Measurements from ENCODE around the gene CDV3.

Gene CDV3

DNA sequence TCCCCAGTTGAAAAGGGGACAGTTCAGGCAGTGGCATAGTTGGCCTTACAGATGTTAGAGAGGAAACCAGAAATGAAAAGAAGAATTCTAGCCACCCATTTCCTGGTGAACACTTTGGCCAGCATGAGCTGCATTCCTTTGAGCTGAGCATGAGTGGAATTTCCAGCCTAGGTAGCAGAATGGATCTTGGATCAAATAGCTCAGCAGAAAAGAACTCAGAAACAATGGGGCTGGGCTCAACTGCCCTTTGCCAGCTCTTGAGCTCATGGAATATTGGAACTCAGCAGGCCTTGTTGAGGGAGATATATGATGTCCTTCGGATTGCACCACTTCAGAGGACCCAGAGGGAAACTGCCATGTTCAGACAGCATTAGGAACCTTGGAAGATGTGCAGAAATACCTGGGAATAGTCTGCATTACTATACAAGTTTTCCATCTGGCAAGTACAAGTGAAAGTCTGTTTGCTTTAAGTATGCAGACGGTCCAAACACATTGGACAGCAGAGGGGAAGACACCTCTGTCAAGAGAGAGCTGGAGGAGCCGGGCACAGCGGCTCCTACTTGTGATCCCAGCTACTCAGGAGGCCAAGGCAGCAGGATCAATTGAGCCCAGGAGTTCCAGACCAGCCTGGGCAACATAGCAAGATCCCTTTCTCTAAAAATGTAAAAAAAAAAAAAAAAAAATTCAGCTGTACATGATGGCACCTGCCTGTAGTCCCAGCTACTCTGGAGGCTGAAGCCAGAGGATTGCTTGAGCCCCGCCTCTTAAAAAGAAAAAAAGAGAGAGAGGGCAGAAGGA lies 3.1 kb upstream of the CDV3 start:
- FAIRE-seq, result peak; percentile 84

DNA sequence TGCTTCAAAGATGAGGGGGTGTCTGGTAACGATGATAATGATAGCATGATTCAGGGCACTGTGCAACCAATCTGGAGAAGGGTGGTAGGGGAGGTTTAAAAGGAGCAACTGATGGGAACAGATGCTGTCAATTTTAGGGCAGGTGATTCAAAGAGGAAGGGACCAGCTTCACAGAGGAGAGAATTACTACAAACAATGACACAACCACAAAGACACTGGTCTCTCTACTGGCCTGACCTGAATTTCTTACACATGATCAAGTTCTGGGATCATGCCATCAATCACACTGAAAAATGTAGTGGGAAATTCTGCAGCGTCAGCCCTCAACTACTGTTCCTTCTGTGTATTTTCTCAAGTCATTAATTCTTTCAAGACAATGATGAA lies 2.6 kb upstream of the CDV3 start:
- FAIRE-seq, result no peak

DNA sequence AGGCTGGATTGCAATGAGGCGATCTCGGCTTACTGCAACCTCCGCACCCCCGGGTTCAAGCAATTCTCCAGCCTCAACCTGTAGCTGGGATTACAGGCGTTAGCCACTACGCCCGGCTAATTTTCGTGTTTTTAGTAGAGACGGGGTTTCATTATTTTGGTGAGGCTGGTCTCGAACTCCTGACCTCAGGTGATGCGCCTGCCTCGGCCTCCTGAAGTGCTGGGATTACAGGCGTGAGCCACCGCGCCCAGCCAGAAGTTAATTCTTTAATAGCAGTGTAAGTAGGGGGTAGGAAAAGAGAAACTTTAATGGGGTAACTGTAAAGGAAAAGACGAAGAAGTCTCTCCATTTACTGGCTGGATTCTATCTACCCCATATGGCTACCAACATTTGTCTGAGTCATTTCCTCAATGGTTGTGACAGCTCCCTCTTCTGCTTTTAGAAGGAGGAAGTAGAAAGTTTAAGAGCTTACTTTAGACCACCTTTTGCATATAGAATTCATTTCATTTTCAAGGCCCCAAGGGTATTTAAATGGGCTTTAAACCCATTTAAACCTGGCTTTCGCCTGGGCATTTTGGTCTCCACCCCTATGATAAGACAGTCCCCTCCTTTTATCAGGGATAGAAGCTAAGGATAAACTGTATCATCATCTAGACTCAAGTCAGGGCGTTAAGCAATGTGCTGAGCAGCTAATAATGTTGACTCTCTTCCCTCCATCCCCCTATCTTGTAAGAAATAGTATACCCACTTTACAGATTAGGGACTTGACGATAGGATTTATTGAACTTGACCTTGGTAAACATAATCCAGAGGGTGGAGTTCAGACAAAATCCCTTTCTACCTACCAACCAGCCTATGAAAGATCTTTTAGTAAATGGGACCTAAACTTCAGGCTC lies 1.1 kb upstream of the CDV3 start:
- FAIRE-seq, result no peak

DNA sequence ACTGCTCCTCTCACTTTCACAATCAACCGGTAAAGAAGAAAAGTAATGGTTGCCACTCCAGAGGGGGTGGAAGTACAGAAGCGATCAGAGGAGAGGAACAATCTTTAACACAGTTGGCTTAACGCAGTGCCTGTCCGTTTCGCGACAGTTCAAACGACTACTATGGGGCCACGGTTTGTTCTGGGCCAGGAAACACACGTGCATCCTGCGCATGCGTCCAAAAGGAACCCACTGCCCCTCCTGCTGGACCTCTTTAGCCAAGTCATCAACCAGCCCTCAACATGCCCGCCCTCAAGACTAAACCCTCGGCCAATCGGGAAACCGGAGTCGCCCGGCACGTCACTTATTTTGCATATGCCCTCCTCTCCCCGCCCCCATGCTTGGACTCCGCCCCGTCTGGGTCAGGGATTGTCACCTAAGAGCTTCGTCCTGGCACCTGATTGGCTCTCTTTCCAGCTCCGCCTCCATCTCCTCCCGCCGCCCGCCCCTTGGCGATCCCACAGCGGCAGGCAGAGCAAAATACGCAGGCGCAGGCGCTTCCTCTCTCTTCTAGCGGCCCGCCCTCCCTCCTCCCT lies 345 bp upstream of the CDV3 start:
- peak; percentile 99 for FAIRE-seq

DNA sequence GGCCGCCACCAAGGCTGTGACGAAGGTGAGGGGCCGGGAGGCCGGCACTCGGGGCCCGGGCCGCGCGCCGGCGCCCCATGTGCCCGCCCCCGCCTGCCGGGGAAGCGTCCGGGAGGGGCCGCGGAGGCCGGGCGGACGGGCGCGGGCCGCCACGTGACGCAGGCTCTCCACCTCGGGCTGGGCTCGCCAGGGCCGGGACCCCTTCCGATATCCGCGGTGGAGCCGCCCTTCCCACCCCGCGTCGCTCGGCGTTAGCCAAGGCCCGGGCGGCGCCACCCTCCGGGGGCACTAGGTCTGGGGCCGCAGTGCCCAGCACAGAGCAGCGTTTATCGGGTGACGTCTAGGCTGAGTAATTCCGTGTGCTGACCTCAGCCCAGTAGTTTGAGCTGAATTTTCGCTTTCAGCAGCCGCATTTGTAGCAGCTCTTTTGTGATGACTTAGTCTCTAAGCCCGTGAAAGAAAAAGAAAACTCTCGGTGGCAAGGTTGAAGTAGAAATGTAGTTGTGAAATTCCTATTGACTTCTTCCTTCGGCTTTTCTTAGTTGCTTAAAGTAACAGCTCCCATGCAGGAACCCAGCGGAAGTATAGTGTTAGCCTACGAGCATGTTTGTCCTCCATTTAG lies 885 bp downstream of the CDV3 start:
- no peak for FAIRE-seq

DNA sequence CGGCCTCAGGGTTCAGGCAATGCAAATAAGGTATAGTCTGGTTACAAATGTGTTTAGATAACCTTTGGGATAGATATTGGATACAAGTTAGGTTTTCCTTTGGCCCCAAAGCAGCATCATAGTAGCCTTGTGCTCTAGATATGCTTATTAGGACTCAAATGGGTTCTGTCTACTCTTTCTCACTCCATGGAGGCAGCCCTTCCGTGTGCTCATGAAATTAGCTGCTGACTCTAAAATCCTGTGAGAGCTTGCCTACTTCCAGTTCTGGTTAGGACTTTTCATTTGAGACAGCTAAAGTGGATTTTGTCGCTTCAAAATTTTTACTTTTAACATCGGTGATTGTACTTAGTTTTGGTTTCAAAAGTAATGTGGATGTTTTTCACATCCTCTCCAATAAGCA lies 1.6 kb downstream of the CDV3 start:
- FAIRE-seq, result no peak

DNA sequence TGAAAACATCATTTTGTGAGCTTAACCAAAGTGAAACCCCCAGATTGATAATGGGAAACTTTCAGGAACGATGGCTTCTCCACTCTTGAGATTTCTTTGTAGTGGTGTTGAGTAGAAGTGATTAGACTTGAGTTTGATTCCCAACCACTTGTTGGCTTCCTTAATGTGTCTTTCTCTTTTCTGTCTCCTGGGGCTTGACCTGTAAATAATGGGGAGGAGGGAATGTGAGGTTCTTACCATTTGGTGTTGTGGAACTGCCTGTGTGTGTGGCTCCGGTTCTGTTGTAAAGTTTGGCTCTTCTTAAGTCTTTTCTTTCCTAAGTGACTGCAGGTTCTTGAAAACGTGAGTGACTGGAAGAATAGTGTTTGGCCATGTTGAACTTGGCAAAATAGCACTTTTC lies 2.7 kb downstream of the CDV3 start:
- FAIRE-seq, result no peak

DNA sequence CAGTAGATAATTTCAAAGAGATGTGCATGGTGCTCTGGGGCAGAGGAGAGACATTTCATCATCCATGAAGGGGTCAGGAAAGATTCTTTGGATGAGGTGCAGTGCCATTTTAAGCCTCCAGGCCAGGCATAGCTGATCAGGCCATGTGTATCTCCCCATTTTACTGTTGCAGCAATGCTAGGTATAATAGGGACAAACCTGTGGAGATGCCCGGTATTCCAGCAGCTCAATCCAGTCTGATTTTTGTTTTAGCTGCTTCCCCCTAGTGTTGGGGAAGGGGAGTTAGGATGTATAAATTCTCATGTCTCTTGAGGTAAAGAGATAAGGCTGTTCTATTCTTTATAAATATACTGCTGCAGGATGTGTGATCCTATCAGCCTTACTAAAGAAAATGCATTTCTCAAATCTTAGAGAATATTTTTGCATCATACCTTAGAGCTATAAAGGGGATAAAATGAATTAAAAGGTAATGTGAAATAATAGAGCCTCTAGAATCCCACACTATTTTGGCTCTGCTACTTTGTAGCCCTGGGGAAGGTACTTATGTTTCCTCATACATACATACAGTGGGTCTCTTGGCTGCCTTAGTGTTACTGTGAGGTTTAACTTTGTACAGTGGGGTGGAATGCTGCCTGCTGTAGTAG lies 5.2 kb downstream of the CDV3 start:
- FAIRE-seq, result peak; percentile 75

DNA sequence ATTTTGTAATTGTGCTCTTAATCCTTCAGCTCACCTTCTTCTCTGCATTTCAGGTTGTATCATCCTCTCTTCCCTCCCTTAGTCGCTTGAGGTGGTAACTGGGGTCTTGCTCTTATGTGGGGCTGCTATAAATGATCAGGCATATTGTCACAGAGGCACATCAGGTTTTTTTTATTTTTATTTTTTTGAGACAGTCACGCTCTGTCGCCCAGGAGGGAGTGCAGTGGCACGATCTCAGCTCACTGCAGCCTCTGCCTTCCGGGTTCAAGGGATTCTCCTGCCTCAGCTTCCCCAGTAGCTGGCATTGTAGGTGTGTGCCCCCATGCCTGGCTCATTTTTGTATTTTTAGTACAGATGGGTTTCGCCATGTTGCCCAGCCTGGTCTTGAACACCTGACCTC lies 9.9 kb downstream of the CDV3 start:
- no peak for FAIRE-seq

DNA sequence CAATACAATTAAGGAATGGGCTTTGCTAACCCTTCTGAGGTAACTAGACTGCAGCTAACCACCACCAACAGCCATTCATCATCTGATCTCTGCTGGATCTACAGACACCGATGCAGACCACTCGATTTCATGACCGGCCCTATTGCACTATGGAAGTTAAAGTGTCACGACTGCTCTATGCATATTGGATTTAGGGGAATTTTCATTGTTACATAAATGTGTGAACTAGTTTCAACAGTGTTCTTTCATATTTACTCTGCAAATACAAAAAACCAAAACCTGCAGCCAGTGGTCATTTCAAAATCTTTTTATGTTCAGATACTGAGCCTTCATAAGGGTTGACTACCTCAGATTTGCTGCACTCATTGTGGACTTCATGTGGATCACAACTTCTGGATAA lies 14.5 kb downstream of the CDV3 start:
- FAIRE-seq, result no peak

DNA sequence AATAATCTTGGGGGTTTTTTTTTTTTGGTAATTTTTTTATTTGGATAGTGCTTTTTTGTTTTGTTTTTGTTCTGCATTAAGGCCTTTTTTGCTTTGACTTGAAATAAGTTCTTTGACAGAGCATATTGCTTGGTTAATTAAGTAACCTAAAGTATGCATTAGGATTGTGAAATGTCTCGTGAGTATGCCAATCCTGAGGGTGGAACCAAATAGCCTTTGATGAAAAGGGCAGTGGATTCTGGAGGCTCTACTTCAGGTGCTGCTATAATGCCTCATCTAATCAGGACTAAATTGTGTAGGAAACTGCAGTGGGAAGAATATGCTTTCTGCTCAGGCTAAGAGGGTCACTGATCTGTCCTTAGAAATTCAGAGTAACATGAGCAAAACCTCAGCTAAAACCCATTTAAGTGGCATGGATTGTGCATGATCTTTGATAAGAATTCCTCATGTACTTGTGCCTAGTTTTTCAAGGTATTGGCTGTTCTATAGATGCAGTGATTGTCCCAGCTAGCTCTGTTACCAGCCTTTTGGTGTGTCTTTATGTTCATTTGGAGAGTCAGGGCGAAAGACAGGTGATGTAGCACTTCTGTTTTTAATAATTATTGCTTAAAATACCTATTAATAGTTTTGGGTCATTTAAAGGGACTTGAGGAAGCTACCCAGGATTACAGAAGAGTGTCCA lies 15.4 kb downstream of the CDV3 start:
- FAIRE-seq, result no peak

DNA sequence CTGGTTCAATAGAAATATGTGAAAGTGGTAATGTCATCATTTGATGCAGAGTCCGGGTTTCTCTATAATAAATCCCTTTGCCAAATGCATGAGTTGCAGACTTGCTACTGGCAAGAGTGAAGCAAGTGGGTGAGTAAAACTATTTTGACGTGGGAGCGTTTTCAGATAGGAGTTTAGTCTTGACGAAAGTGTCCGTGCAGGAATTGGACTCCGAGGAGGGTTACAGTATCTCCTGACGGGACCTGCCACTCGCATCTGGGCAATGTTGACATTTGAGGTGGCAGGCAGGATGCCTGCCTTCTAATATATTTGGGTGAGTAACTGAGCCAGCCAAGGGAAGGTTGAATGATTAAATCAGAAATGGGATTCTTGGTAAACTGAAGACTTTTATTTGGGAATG lies 16.0 kb downstream of the CDV3 start:
- no peak for FAIRE-seq

DNA sequence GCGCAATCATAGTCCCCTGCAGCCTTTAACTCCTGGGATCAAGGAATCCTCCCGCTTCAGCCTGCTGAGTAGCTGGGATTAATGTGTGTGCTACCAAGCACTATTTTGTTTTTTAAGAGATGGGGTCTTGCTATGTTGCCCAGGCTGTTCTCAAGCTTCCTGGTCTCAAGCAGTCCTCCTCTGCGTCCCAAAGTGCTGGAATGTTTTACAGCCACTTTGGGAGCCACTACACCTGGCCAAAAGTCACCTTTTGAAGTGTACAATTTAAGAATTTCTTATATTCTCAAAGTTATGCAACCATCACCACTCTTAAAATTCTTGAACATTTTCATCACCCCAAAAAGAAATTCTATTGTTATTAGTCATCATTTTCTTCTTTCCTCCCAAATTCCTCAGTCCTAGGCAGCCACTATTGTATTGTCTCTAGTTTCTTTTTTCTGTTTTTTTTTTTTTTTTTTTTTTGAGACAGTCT lies 17.8 kb downstream of the CDV3 start:
- FAIRE-seq, result peak; percentile 97

DNA sequence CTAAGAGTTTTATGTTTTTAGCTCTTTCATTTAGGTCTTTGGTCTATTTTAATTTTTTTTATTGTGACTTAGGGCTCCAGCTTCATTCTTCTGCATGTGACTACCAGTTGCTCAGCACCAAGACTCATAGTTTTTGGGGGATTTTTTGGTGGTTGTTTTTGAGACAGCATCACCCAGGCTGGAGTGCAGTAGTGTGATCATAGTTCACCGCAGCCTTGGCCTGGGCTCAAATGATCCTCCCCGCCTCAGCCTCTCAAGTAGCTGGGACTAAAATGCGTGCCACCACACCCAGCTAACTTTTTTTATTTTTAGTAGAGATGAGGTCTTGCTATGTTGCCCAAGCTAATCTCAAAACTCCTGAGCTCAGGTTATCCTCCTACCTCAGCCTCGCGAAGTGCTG lies 19.4 kb downstream of the CDV3 start:
- no peak for FAIRE-seq

DNA sequence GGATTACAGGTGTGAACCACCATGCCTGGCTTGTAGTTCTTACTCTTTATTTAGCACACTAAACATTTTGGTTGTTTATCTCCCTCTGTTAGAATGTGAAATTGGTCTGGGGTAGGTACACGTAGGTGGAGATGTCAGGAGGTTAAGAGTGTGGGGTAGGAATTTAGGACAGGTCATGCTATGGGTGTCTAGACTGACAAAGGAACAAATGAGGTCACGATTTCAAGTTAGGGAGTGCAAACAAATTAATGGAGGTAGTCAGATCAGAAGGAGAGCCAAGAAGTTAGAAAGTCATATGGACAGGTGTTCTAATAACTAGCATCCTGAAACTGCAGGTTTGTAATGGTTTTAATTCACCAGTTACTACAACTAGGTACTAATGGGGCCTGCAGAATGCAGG lies 19.8 kb downstream of the CDV3 start:
- FAIRE-seq, result no peak

DNA sequence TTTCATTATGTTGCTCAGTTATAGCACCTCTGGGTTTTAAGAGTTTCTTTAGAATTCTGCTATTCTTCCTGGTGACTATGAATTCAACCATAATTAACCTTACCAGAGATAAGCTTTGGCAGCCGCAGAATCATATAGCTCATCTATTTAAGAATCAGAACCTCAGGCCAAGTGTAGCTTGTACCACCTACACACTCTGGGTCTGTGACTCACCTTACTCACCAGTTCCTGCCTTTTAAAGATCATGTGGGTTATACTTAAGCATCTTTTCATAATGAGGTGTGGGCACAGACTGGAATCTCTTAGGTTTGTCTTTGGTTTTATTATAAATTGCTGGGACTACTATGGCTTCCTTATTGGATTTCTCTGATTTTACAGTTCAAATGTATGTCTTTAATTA lies 21.9 kb downstream of the CDV3 start:
- peak; percentile 54 for FAIRE-seq

DNA sequence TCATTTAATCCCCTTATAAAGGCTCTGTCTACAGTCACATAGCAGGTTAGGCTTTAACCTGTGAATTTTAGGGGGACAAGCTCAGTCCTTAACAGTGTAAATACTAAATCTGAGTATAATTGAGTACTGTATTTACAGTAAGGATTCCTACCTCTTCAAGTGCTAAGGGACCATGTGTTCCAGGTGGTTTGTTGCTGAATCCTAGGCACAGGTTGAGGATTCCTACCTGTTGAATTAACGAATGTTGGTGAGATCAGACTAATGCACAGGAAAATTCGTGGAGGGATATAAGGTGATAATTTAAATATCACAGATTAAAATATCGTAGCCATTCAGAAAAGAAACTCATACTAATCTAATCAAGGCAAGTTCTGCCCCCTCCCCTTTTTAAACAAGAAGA lies 24.9 kb downstream of the CDV3 start:
- FAIRE-seq, result no peak

DNA sequence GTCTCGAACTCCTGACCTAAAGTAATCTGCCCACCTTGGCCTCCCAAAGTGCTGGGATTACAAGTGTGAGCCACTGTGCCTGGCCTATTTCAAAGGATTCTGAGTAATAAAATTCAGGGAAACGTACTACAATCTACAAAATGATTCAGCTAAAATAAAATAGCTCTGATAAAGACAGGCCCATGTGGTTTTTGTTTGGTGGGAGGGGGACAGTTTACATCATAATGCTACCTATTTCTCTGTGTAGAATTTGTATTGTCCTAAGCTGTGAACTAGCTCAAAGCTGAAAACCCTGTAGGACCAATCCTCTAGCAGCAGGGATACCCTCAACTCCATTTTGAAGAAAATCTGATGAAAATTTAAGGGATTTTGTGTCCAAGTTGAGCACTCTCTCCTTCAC lies 25.8 kb downstream of the CDV3 start:
- no peak for FAIRE-seq

DNA sequence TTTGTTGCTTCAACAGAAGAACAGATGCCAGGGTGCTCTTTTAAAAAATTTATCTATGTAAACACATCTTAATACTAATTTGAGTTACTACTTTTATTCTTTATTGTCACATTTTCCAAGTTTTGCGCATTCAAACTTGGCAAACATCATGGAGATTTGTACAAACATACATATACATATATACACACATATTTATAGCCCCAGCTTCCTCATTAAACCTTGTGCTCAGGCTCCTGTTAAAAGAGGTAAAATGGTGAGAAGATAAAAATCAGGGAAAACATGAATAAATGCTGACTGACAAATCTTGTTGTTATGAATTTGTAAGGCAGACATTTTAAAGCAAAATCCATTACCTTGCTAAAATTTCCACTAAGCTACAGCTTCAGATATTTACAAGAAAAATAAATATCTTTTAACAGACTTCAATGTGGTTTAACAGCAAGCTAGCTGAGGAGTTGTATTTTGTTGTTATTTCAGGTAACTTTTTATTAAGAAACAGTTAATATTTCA lies 27.1 kb downstream of the CDV3 start:
- no peak for FAIRE-seq

DNA sequence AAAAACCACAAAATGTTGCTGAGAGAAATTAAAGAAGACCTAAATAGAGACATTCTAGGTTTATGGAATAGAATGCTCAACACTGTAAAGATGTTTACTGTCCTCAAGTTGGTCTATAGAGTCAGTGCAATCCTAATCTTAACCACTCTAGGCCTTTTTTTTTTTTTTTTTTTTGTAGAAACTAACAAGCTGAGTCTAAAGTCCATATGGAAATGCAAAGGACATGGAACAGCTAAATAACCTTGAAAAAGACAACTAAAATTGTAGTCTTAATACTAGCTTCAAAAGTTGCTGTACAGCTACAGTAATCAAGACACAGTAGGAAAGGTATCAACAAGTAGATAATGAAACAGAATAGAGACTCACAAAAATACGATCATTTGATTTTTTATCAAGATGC lies 32.9 kb downstream of the CDV3 start:
- FAIRE-seq, result no peak

DNA sequence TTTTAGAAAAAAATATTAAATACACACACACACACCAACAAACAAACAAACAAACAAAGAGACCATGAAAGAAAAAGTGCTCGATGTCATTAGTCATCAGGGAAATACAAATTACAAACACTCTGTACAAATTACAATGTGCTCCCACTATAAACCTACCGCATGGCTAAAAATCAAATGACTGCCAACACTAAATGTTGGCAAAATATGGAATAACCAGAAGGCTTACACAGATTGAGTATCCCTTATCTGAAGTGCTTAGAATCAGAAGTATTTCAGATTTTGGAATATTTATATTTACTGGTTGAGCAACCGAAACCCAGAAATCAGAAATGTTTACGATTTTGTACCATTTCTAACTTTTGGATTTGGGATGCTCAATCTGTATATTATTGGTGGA lies 33.4 kb downstream of the CDV3 start:
- FAIRE-seq, result no peak

DNA sequence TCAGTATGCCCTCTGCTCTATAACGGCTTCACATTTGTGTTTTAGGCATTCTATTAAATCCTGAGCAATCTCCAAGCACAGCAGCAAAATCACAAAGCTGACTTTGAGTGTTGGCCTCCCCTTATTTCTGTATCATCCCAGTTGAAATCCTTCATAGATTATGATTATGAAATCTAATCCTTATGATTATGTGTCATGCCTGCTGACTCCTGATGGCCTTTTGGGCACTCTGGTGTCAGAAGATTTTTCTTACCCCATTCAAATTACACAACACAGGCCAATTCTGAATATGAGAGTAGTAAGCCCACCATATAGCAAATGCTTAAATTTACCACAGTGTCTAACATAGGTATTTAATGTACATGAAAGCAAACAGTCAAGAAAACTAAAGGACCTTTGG lies 34.3 kb downstream of the CDV3 start:
- FAIRE-seq, result no peak
